HepG2 (cell line): Measurements from ENCODE around the gene TMEM121. TPM values are rescaled to one million over a fixed set of nuclear protein-coding genes. Genes with fewer than 3 reads are reported as not detected.

Experiments used
- AKAP8 ChIP-seq: sonication (generic); formaldehyde crosslinking; IDR thresholded peaks from 2 replicates; pipeline ENCODE4 v1.5.1; 2020; ENCODE audit warnings: mild to moderate bottlenecking, missing genetic modification reagents
- BORCS8-MEF2B ChIP-seq: sonication (generic); formaldehyde crosslinking; IDR thresholded peaks from 2 replicates; pipeline ENCODE4 v1.8.0; 2022; ENCODE audit warnings: mild to moderate bottlenecking, missing genetic modification reagents
- GZF1 ChIP-seq: sonication (generic); formaldehyde crosslinking; IDR thresholded peaks from 2 replicates; pipeline ENCODE4 v1.5.1; 2020; ENCODE audit warnings: mild to moderate bottlenecking, missing genetic modification reagents
- HOXA3 ChIP-seq: sonication (generic); formaldehyde crosslinking; IDR thresholded peaks from 2 replicates; pipeline ENCODE4 v1.5.0; 2020; ENCODE audit warnings: missing genetic modification reagents
- KLF9 ChIP-seq: IDR thresholded peaks from 2 replicates; pipeline ENCODE4 v1.6.1; 2016; ENCODE audit warnings: low read depth
- MEIS2 ChIP-seq: sonication (generic); formaldehyde crosslinking; IDR thresholded peaks from 2 replicates; pipeline ENCODE4 v1.9.0; 2021; ENCODE audit warnings: mild to moderate bottlenecking, missing genetic modification reagents
- MYC ChIP-seq: sonication (generic); formaldehyde crosslinking; IDR thresholded peaks from 2 replicates; pipeline ENCODE4 v1.9.0; 2021; ENCODE audit warnings: missing genetic modification reagents, borderline replicate concordance
- PHF8 ChIP-seq: sonication (generic); formaldehyde crosslinking; IDR thresholded peaks from 2 replicates; pipeline ENCODE4 v1.5.0; 2020; ENCODE audit warnings: missing genetic modification reagents
- SIN3A ChIP-seq: IDR thresholded peaks from 2 replicates; pipeline ENCODE4 v1.6.1; 2011; ENCODE audit warnings: low read depth, mild to moderate bottlenecking, control low read depth, low read length, borderline replicate concordance
- TGIF2 ChIP-seq: IDR thresholded peaks from 2 replicates; pipeline ENCODE4 v1.6.1; 2016; ENCODE audit warnings: control low read depth, missing compliant biosample characterization
- ZHX2 ChIP-seq, 2 experiments: sonication (generic) in 1 of 2; formaldehyde crosslinking in 1 of 2; IDR thresholded peaks; 2 replicates each; pipeline versions ENCODE4 v1.6.1 to v1.9.0; 2014 to 2022; ENCODE audit warnings: antibody characterized with exemption in 1 of 2, borderline replicate concordance in 1 of 2, inconsistent platforms in 1 of 2, low read depth in 1 of 2, missing genetic modification reagents in 1 of 2
- ZKSCAN5 ChIP-seq: sonication (generic); formaldehyde crosslinking; IDR thresholded peaks from 2 replicates; pipeline ENCODE4 v1.5.1; 2020; ENCODE audit warnings: mild to moderate bottlenecking, missing genetic modification reagents
- ZNF232 ChIP-seq: sonication (generic); formaldehyde crosslinking; IDR thresholded peaks from 2 replicates; pipeline ENCODE4 v1.4.0; 2020; ENCODE audit warnings: missing genetic modification reagents, borderline replicate concordance
- ZNF235 ChIP-seq: sonication (generic); formaldehyde crosslinking; IDR thresholded peaks from 2 replicates; pipeline ENCODE4 v1.8.1; 2023; ENCODE audit warnings: mild to moderate bottlenecking, missing genetic modification reagents, borderline replicate concordance
- ZNF574 ChIP-seq: sonication (generic); formaldehyde crosslinking; IDR thresholded peaks from 2 replicates; pipeline ENCODE4 v1.4.0; 2020; ENCODE audit warnings: missing genetic modification reagents
- ZNF7 ChIP-seq: IDR thresholded peaks from 2 replicates; pipeline ENCODE4 v1.6.1; 2016; ENCODE audit warnings: missing biosample characterization, missing genetic modification reagents
- ZSCAN25 ChIP-seq: sonication (generic); formaldehyde crosslinking; IDR thresholded peaks from 2 replicates; pipeline ENCODE4 v1.8.0; 2022; ENCODE audit warnings: mild to moderate bottlenecking, missing genetic modification reagents
- polyA plus RNA-seq, 8 experiments: library from polyadenylated mRNA; depleted of rRNA in 3 of 8; stranded (reverse) in 7 of 8; unstranded in 1 of 8; fragments of >200 nt; fragmentation: Illumina TruSeq in 4 of 8; extraction: Trizol in 4 of 8; gene quantifications; 2 replicates each; pipeline versions ENCODE4 v1.2.1 to v1.2.3, GENCODE V29; 2011 to 2016; ENCODE audit warnings: low read depth in 4 of 8, missing spikeins in 1 of 8, mixed read lengths in 1 of 8; ENCODE audit not compliant: insufficient read depth in 1 of 8
- total RNA-seq, 5 experiments: library from RNA; depleted of rRNA; stranded (reverse); fragments of >200 nt; fragmentation: Illumina TruSeq; extraction: Trizol; gene quantifications; 2 replicates each; pipeline ENCODE4 v1.2.3, GENCODE V29; 2016; ENCODE audit warnings: low read depth in 1 of 5

TMEM121 gene
- total and polyA plus RNA-seq, 2 of the 13 experiments (the other 11 are each of a cell fraction or from before 2014, with no cell fraction given), result 6.6 to 19.0 TPM

- TF ChIP-seq ZHX2 (IDR thresholded peaks at IDR 0.05; ENCODE audit: low read depth), result no peak
- TF ChIP-seq ZHX2 (CRISPR knock-in tag; IDR thresholded peaks at IDR 0.05; ENCODE audit: borderline replicate concordance), result no peak
- no peak for TF ChIP-seq GZF1 (CRISPR knock-in tag)
- no peak for TF ChIP-seq TGIF2 (CRISPR knock-in tag)
- no peak for TF ChIP-seq HOXA3
- TF ChIP-seq ZKSCAN5, result no peak
- no peak for TF ChIP-seq MYC (CRISPR knock-in tag)
- TF ChIP-seq ZNF574 (CRISPR knock-in tag), result no peak
- no peak for TF ChIP-seq AKAP8
- no peak for TF ChIP-seq MEIS2 (CRISPR knock-in tag)
- no peak for TF ChIP-seq BORCS8-MEF2B
- no peak for TF ChIP-seq ZNF7 (CRISPR knock-in tag)
- no peak for TF ChIP-seq SIN3A
- no peak for TF ChIP-seq ZNF235 (CRISPR knock-in tag)
- no peak for TF ChIP-seq ZNF232 (CRISPR knock-in tag)
- no peak for TF ChIP-seq KLF9 (CRISPR knock-in tag)
- no peak for TF ChIP-seq ZSCAN25 (CRISPR knock-in tag)
- TF ChIP-seq PHF8, result no peak
These were observed 17.8 kb upstream of the TMEM121 start (continued) for GRCh38 chr14:105508601-105509000.
